ENCODE data around the gene DLG2.

DLG2 gene

DNA sequence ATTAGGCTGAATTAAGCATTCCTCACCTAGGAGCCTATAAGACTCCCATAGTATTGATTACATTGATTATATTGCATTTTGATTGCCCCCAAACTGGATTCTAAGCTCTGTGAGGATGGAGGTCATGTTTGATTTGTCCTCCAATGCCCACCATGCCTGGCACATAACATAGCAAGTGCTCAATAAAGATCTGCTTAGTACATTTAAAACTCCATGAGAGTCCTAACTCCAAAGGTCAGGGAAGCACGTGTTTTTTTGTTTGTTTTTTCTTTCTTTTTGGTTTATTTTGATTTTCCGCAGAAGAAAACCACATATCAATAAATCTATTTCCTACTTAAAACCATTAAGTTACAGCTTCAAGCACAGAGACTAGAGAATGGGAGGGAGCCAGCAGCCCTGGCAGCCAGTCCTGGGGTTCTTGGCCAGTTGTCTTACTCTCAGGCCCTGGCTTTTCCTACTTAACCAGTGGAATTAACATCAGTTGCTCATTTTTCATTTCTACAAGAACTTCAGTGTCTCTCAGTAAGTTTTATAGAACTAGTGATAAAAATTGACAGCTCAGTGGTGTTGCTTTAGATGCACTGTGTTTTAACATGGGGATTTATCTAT lies 1911.1 kb downstream of the DLG2 start:
- Histone ChIP-seq H3K4me3 (replicated peaks; ENCODE audit: insufficient read depth, low read length) (no peak overlapping the region), H3K27me3 (ENCODE audit: insufficient read depth, poor library complexity, severe bottlenecking) (no peaks in the 10 kb centered on the region), H3K27ac (replicated peaks) (no peak overlapping the region)
- no peak for TF ChIP-seq SPI1 (IDR thresholded peaks at IDR 0.05; ENCODE audit: borderline replicate concordance, low read depth)
- TF ChIP-seq, protein P1, sequence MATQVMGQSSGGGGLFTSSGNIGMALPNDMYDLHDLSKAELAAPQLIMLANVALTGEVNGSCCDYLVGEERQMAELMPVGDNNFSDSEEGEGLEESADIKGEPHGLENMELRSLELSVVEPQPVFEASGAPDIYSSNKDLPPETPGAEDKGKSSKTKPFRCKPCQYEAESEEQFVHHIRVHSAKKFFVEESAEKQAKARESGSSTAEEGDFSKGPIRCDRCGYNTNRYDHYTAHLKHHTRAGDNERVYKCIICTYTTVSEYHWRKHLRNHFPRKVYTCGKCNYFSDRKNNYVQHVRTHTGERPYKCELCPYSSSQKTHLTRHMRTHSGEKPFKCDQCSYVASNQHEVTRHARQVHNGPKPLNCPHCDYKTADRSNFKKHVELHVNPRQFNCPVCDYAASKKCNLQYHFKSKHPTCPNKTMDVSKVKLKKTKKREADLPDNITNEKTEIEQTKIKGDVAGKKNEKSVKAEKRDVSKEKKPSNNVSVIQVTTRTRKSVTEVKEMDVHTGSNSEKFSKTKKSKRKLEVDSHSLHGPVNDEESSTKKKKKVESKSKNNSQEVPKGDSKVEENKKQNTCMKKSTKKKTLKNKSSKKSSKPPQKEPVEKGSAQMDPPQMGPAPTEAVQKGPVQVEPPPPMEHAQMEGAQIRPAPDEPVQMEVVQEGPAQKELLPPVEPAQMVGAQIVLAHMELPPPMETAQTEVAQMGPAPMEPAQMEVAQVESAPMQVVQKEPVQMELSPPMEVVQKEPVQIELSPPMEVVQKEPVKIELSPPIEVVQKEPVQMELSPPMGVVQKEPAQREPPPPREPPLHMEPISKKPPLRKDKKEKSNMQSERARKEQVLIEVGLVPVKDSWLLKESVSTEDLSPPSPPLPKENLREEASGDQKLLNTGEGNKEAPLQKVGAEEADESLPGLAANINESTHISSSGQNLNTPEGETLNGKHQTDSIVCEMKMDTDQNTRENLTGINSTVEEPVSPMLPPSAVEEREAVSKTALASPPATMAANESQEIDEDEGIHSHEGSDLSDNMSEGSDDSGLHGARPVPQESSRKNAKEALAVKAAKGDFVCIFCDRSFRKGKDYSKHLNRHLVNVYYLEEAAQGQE (IDR thresholded peaks at IDR 0.05; ENCODE audit: insufficient replicate concordance, low read depth), result no peak
- TF ChIP-seq GABPA (IDR thresholded peaks at IDR 0.05; ENCODE audit: low read depth), result no peak
- TF ChIP-seq, protein P2, sequence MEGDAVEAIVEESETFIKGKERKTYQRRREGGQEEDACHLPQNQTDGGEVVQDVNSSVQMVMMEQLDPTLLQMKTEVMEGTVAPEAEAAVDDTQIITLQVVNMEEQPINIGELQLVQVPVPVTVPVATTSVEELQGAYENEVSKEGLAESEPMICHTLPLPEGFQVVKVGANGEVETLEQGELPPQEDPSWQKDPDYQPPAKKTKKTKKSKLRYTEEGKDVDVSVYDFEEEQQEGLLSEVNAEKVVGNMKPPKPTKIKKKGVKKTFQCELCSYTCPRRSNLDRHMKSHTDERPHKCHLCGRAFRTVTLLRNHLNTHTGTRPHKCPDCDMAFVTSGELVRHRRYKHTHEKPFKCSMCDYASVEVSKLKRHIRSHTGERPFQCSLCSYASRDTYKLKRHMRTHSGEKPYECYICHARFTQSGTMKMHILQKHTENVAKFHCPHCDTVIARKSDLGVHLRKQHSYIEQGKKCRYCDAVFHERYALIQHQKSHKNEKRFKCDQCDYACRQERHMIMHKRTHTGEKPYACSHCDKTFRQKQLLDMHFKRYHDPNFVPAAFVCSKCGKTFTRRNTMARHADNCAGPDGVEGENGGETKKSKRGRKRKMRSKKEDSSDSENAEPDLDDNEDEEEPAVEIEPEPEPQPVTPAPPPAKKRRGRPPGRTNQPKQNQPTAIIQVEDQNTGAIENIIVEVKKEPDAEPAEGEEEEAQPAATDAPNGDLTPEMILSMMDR (IDR thresholded peaks at IDR 0.05; ENCODE audit: insufficient read depth, low read length), result no peak
- TF ChIP-seq POLR2AphosphoS5 (IDR thresholded peaks at IDR 0.05; ENCODE audit: low read depth), result no peak
- no peak for DNase-seq (ENCODE audit: low read depth in 1 of 2, low spot score in 1 of 2)

DNA sequence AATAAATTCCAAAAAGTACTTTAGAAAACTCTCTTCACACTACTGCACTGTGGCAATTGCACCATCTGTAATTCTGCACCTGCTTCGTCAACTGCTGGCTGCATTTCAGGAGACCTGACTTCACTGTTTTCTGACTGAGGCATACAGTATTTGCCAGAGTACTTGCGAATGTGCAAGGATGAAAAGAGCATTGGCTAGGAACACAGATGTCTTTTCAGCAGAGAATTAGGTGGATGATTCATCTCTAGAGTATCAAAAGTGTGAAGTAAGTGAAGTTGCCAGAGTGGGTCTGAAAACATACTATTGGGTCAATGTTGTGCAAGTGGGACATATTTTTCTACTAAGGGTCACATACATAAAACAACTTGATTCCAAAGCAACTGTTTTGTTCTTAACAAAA lies 1913.4 kb downstream of the DLG2 start:
- H3K4me3 ChIP-seq (replicated peaks; ENCODE audit: insufficient read depth, low read length), result no peak overlapping the region
- H3K27me3 ChIP-seq (ENCODE audit: insufficient read depth, poor library complexity, severe bottlenecking), result no peaks in the 10 kb centered on the region
- TF ChIP-seq SPI1 (IDR thresholded peaks at IDR 0.05; ENCODE audit: borderline replicate concordance, low read depth), result no peak
- no peak for TF ChIP-seq POLR2AphosphoS5 (IDR thresholded peaks at IDR 0.05; ENCODE audit: low read depth)
- TF ChIP-seq GABPA (IDR thresholded peaks at IDR 0.05; ENCODE audit: low read depth), result no peak
- TF ChIP-seq, protein P2 (IDR thresholded peaks at IDR 0.05; ENCODE audit: insufficient read depth, low read length), result no peak
- TF ChIP-seq, protein P1 (IDR thresholded peaks at IDR 0.05; ENCODE audit: insufficient replicate concordance, low read depth), result no peak
- no peak overlapping the region for H3K27ac ChIP-seq (replicated peaks)
- no peak for DNase-seq (ENCODE audit: low read depth in 1 of 2, low spot score in 1 of 2)

DNA sequence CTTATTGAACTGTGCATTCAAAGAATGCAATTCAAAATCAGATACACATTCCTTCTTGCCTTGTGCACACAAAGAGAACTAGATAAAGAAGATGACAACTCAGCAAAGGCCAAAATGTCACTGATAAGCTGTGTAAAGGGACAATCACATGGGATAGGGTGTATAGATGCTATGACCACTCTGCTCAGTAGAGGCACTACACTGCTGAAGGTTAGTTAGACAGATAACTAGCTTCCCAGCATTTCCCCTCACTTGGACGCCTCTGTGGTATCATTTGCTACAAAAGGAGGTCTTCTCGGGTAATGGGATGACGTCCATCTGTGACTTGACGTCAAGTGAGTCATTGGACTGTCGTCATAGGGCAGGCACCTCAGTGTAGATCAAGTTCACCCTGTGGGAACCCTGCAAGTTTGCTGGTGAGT lies 1916.0 kb downstream of the DLG2 start:
- Histone ChIP-seq H3K27ac (replicated peaks) (no peak overlapping the region), H3K27me3 (ENCODE audit: insufficient read depth, poor library complexity, severe bottlenecking) (no peaks in the 10 kb centered on the region), H3K4me3 (replicated peaks; ENCODE audit: insufficient read depth, low read length) (no peak overlapping the region)
- DNase-seq (ENCODE audit: low read depth in 1 of 2, low spot score in 1 of 2), result no peak
- TF ChIP-seq POLR2AphosphoS5 (IDR thresholded peaks at IDR 0.05; ENCODE audit: low read depth), result no peak
- TF ChIP-seq, protein P2 (IDR thresholded peaks at IDR 0.05; ENCODE audit: insufficient read depth, low read length), result no peak
- TF ChIP-seq GABPA (IDR thresholded peaks at IDR 0.05; ENCODE audit: low read depth), result no peak
- TF ChIP-seq SPI1 (IDR thresholded peaks at IDR 0.05; ENCODE audit: borderline replicate concordance, low read depth), result no peak
- TF ChIP-seq, protein P1 (IDR thresholded peaks at IDR 0.05; ENCODE audit: insufficient replicate concordance, low read depth), result no peak
